IPS DF 6.9 (cell line): ENCODE results near the gene CCDC12.
"Not testable (repeated sequence)": the region's sequence is repeated elsewhere in the genome, so short reads cannot be mapped to it uniquely, and the experiment has no call there.

Experiments
- DNase-seq: peaks from one replicate; pipeline ENCODE4 v3.0.0-alpha.2; 2013; ENCODE audit warnings: low read depth, low spot score
- H3K27ac ChIP-seq: one replicate; pipeline ENCODE4 v1.5.1; 2013; ENCODE audit warnings: low read length, control low read depth
- H3K27me3 ChIP-seq: 2 replicates; pipeline ENCODE4 v1.6.1; 2013; ENCODE audit warnings: mild to moderate bottlenecking, low read length; ENCODE audit not compliant: control insufficient read depth, insufficient read depth
- H3K36me3 ChIP-seq: 2 replicates; pipeline ENCODE4 v1.6.1; 2013; ENCODE audit warnings: low read length; ENCODE audit not compliant: control insufficient read depth, insufficient read depth
- H3K4me1 ChIP-seq: 2 replicates; pipeline ENCODE4 v1.6.1; 2013; ENCODE audit warnings: low read length; ENCODE audit not compliant: control insufficient read depth, insufficient read depth
- H3K4me3 ChIP-seq: 2 replicates; pipeline ENCODE4 v1.5.1; 2013; ENCODE audit warnings: mild to moderate bottlenecking, low read length
- H3K9me3 ChIP-seq: 2 replicates; pipeline ENCODE4 v1.6.1; 2013; ENCODE audit warnings: low read length, inconsistent platforms; ENCODE audit not compliant: control insufficient read depth, insufficient read depth
- WGBS: extraction: QIAGEN DNeasy Blood & Tissue Kit; methylation state at CpG from one replicate; pipeline ENCODE4 v1.1.7; 2013; ENCODE audit warnings: mixed read lengths, missing lambda C conversion rate; ENCODE audit not compliant: insufficient read length, insufficient coverage; 5-methylcytosine and 5-hydroxymethylcytosine counted together

CCDC12 gene

DNA sequence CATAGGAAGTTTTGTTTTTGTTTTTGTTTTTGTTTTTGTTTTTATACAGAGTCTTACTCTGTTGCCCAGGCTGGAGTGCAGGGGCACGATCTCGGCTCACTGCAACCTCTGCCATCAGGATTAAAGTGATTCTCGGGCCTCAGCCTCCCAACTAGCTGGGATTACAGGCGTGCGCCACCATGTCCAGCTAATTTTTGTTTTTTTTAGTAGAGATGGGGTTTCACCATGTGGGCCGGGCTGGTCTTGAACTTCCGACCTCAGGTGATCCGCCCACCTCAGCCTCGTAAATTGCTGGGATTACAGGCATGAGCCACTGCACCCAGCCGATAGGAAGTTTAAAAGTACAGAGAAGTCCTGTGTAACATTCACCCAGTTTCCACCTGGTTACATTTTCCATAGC is 65.6 kb downstream of the CCDC12 start:
- H3K36me3 ChIP-seq, H3K27ac ChIP-seq, H3K4me3 ChIP-seq, H3K27me3 ChIP-seq, H3K9me3 ChIP-seq, H3K4me1 ChIP-seq, DNase-seq: not testable (repeated sequence)
- no CpG with 5 or more reads among the region's 10 CpGs for WGBS

DNA sequence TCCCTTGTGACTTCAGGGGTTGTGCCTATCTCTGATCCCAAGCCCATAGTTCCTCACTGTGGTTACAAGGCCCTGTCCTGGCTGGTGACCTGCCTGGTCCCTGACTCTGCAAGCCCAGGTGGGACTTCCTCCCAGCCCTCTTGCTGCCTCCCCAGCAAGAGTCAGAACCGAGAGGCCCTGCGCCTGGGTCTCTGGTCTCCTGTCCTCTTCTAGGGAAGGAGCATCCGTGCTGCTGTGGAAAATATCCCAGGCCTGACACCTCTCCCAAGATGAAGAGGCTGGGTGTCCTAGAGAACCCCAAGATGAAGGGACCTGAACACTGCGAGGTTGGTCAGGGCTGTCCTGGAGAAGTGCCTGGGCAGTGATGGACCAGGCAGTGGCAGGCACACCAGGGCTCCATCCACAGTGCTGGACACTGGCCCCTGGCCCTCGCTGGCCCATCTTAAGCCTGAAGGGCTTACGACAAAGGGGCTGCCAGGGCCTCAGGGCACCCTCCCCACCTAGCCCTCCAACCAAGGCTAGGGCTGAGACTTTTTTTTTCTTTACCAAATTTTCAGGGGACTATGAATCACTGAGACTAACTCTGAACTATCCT is 66.3 kb downstream of the CCDC12 start:
- Histone ChIP-seq H3K9me3 (no peaks in the 10 kb centered on the region), H3K27me3 (no peaks in the 10 kb centered on the region), H3K36me3 (no peaks in the 10 kb centered on the region), H3K27ac (no peak overlapping the region), H3K4me3 (no peak overlapping the region), H3K4me1 (peaks cover 2% of the 10 kb centered on the region; the same call in 1 of the 2 replicates)
- DNase-seq: no peak
- no CpG with 5 or more reads among the region's 6 CpGs for WGBS

DNA sequence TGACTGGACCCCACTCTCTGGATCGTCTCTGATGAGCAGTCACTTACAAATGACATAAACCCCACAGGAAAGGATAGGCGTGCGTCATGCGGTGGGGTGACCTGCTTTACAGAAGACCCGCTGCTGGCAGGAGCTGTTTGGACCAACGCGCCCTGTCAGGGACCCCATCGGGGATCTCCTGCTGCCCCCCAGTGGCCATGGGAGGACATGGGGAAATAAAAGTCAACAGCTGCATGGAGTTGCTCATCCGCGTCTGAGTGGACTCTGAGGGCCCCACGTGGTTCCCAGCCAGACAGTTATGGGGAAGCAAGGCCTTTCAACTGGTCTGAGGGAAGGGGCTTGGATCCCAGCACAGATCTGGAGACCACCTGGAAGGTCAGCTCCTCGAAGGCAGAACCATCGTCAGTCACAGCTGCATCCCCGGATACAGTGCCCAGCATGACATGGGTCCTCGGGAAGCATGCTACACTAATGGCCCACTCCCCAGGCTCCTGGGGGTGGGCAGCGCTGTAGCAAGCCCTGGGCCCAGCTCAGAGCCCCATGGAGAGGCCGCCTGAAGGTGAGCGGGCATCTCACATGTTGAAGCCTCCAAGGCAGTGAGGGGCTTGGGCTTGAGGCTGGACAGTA is 66.9 kb downstream of the CCDC12 start:
- peak; percentile 58 for DNase-seq
- H3K4me3 ChIP-seq: no peak overlapping the region
- WGBS: no CpG with 5 or more reads among the region's 18 CpGs
- no peaks in the 10 kb centered on the region for H3K36me3 ChIP-seq
- no peaks in the 10 kb centered on the region for H3K9me3 ChIP-seq
- no peaks in the 10 kb centered on the region for H3K27me3 ChIP-seq
- peaks cover 2% of the 10 kb centered on the region; the same call in 1 of the 2 replicates for H3K4me1 ChIP-seq
- no peak overlapping the region for H3K27ac ChIP-seq

DNA sequence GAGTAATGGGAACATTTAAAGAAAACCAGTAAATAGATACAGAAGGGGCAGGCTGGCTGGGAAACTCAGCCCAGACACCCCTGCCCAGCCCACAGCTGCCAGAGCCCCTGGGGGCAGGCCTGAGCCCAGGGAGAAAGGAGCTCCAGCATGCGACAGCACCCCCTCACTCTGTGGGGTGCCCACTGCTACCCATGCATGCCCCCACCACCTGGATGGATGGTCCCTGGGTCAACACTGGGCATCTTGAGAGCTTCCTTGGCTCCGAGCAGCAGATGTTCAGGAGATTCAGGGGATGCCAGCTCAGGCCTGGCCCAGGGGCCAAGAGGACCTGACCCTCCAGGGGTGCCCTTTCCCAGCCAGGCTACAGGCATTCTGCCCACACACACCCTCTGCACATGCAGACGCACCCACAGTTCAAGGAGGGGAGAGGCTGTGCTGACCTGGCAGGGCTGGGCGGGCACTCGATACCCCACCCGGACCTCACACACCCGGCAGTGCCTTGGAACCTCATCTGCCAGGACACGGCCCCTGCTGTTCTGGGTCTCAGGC is 67.5 kb downstream of the CCDC12 start:
- Histone ChIP-seq H3K9me3 (no peaks in the 10 kb centered on the region), H3K27ac (no peak overlapping the region), H3K4me1 (peaks cover 2% of the 10 kb centered on the region; the same call in 1 of the 2 replicates), H3K4me3 (no peak overlapping the region), H3K27me3 (no peaks in the 10 kb centered on the region), H3K36me3 (no peaks in the 10 kb centered on the region)
- DNase-seq: no peak
- no CpG with 5 or more reads among the region's 8 CpGs for WGBS

DNA sequence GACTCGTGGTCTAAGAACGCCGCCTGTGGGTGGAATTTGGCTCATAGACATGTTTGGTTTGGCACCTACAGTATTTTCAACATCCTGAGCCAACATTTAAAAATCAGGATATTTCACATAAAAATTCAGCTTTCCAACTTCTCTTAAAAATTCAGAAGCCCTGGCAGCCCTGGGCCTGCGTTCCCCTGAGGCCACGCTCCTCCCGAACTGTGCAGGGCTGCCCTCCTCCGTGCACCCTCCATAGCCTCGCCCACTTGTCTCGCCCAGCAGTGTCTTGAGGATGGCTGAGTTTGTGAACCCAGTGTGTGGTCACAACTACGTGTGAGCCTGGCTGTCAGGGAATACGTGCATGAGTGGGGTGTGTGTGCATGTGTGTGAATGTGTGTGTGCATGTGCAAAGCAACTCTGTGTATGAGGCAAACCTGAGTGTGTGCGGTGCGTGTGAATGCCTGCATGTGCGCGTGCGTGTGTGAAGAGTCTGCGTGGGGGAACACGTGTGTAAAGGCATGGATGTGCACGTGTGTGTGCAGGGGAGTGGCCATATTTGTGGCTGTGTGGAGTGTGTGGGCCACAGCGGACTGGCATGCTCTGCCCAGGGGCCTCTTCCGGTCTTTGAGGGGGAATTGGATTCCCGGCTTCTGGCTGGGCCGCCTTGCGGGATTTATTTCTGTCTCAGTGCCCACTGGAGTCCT is 68.1 kb downstream of the CCDC12 start:
- no CpG with 5 or more reads among the region's 24 CpGs for WGBS
- Histone ChIP-seq H3K4me1 (peaks cover 2% of the 10 kb centered on the region; the same call in 1 of the 2 replicates), H3K27ac (no peak overlapping the region), H3K36me3 (no peaks in the 10 kb centered on the region), H3K4me3 (no peak overlapping the region), H3K27me3 (no peaks in the 10 kb centered on the region), H3K9me3 (no peaks in the 10 kb centered on the region)
- DNase-seq: no peak

DNA sequence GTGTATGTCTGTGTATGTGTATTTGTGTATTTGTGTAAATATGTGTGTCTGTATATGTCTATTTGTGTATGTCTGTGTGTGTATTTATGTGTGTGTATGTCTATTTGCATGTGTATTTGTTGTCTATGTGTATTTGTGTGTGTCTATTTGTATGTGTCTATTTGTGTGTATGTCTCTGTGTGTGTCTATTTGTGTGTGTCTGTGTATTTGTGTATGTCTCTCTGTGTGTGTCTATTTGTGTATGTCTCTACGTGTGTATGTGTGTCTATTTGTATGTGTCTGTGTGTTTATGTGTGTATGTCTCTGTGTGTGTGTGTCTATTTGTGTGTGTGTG is 68.6 kb downstream of the CCDC12 start:
- no peak for DNase-seq
- H3K27me3 ChIP-seq: no peaks in the 10 kb centered on the region
- H3K4me3 ChIP-seq: no peak overlapping the region
- no CpG with 5 or more reads among the region's 1 CpG for WGBS
- no peaks in the 10 kb centered on the region for H3K36me3 ChIP-seq
- H3K27ac ChIP-seq: no peak overlapping the region
- no peaks in the 10 kb centered on the region for H3K9me3 ChIP-seq
- H3K4me1 ChIP-seq: peaks cover 2% of the 10 kb centered on the region; the same call in 1 of the 2 replicates

DNA sequence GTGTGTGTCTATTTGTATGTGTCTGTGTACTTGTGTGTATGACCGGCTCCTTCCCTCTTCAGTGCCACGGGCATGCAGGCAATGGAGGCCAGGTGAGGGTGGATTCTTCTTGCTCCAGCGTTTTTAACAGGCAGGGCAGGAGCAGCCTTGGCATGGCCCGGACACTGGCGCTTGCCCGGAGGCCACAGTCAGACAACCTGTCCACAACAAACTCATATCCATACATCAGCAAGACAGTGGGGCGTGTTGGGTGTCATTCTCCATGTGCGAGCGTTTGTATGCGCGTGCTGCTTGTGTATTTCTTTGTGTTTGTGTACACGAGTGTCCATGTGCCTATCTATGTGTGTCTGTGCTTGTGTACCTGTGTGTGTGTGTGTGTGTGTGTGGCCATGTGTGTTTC is 69.3 kb downstream of the CCDC12 start:
- Histone ChIP-seq H3K36me3 (no peaks in the 10 kb centered on the region), H3K4me1 (peaks cover 2% of the 10 kb centered on the region; the same call in 1 of the 2 replicates), H3K27ac (no peak overlapping the region), H3K27me3 (no peaks in the 10 kb centered on the region), H3K9me3 (no peaks in the 10 kb centered on the region), H3K4me3 (no peak overlapping the region)
- DNase-seq: no peak
- WGBS: no CpG with 5 or more reads among the region's 12 CpGs

DNA sequence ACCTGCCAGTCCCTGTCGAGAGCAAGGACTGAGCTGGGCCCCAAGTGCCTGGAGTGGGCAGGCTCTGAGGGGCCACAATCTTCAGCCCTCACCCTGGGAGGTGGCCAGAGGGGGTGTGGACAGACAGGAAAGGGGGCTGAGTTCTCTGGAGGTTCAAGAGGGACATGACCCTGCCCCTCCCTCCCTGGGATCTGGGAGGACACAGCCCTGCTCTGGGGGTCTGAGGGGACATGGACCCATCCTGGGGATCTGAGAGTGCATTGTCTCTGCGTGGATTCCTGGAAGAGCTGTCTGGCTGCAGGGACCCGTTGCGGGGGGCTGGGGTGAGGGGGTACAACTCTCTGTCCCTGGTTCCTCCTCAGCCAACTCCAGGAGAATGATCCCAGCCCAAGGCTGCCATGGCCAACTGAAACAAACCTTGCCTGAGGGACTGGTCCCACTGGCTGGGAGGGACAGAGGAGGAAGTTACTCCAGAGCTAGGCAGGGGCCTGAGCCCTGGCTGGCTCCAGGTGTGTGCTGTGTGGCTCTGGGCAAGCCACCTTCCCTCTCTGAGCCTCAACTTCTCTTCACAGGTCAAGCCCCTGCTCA is 70.0 kb downstream of the CCDC12 start:
- H3K9me3 ChIP-seq: no peaks in the 10 kb centered on the region
- no peak overlapping the region for H3K27ac ChIP-seq
- no peak for DNase-seq
- H3K27me3 ChIP-seq: no peaks in the 10 kb centered on the region
- no CpG with 5 or more reads among the region's 4 CpGs for WGBS
- H3K4me3 ChIP-seq: no peak overlapping the region
- H3K4me1 ChIP-seq: peaks cover 2% of the 10 kb centered on the region; the same call in 1 of the 2 replicates
- no peaks in the 10 kb centered on the region for H3K36me3 ChIP-seq

DNA sequence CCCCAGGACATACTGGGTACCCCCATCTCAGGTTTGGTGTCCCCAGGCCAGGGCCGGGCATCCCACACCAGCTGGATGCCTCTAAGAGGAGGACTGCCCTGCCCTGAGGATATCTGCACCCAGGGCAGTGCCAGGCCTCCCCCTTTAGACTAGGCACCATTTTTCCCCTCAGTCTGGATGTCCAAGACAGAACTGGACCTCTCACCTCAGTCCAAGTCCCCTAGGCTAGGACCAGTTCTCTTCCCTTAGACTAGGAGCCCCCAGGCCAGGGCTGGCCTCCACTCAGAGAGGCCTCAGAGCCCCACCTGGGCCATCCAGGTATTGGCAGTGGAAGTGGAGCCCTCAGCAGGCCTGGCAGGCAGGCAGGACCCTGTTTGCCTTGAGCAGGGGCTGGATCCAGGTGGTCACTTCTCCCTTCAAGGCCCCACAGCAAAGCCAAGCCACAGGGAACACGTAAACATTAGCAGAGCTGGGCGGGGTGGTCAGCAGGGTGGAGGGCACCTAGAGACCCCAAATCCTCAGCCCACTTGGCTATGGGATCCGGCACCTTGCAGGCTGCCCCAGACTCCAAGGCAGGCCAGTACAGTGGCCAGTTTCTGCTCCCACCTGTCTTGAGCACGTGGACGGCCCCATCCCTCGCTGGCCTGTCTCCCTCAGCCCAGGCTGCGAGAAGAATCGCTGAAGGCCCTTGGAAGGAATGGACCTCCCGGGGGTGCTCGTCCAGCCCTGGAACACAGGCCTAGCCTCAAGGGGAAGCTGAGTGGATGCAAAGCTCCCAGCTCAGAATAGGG is 70.7 kb downstream of the CCDC12 start:
- H3K4me3 ChIP-seq: no peak overlapping the region
- DNase-seq: no peak
- no peaks in the 10 kb centered on the region for H3K27me3 ChIP-seq
- H3K36me3 ChIP-seq: no peaks in the 10 kb centered on the region
- H3K9me3 ChIP-seq: no peaks in the 10 kb centered on the region
- WGBS: no CpG with 5 or more reads among the region's 11 CpGs
- H3K4me1 ChIP-seq: peaks cover 2% of the 10 kb centered on the region; the same call in 1 of the 2 replicates
- no peak overlapping the region for H3K27ac ChIP-seq

DNA sequence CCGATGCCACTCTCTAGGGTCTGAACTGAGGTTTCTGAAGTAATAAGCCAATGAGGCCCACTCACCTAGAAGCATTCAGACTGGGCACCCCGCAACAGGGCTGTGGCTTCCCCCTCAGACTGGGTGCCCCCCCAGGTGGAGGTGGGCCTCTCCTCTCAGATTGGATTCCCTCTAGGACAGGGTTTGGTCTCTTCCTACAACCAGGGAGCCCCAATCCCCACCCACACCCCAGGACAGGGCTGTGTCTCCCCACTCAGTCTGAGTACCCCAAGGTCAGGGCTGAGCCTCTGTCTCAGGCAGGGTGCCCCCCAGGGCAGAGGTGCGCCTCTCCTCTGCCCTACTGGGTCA is 71.4 kb downstream of the CCDC12 start:
- Histone ChIP-seq H3K27ac (no peak overlapping the region), H3K9me3 (no peaks in the 10 kb centered on the region), H3K27me3 (no peaks in the 10 kb centered on the region), H3K4me3 (no peak overlapping the region), H3K36me3 (no peaks in the 10 kb centered on the region), H3K4me1 (peaks cover 2% of the 10 kb centered on the region; the same call in 1 of the 2 replicates)
- WGBS: no CpG with 5 or more reads among the region's 3 CpGs
- no peak for DNase-seq
